ENCODE results near the gene SSPN.

DNA sequence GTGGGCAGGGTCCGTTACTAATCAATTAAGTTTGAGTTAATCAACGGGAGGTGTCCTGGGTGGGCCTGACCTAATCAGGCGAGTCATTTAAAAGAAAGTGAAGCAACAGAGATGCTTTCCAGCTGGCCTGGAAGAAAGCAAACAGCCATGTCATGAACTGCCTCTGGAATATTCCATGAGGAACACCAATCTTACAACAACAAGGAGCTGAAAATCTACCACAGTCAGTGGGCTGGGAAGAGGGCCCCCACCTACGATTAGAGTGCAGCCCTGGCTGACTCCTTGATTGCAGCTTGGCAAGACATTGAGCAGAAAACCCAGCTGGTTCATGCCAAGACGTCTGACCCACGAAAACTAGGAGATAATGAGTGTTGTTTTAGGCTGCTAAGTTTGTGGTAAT, 56.2 kb downstream of the SSPN start:
- no peak for TF ChIP-seq EP300 (IDR thresholded peaks at IDR 0.05)
- TF ChIP-seq, protein P1, sequence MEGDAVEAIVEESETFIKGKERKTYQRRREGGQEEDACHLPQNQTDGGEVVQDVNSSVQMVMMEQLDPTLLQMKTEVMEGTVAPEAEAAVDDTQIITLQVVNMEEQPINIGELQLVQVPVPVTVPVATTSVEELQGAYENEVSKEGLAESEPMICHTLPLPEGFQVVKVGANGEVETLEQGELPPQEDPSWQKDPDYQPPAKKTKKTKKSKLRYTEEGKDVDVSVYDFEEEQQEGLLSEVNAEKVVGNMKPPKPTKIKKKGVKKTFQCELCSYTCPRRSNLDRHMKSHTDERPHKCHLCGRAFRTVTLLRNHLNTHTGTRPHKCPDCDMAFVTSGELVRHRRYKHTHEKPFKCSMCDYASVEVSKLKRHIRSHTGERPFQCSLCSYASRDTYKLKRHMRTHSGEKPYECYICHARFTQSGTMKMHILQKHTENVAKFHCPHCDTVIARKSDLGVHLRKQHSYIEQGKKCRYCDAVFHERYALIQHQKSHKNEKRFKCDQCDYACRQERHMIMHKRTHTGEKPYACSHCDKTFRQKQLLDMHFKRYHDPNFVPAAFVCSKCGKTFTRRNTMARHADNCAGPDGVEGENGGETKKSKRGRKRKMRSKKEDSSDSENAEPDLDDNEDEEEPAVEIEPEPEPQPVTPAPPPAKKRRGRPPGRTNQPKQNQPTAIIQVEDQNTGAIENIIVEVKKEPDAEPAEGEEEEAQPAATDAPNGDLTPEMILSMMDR (IDR thresholded peaks at IDR 0.05): no peak
- TF ChIP-seq POLR2A (IDR thresholded peaks at IDR 0.05): no peak
- TF ChIP-seq POLR2AphosphoS5 (IDR thresholded peaks at IDR 0.05): no peak
